Measurements from ENCODE around the gene TEKT5. TPM values are rescaled to one million over a fixed set of nuclear protein-coding genes. Genes with fewer than 3 reads are reported as not detected.

Gene TEKT5
- total RNA-seq, 2 donors from 2014 or later = 0.31 TPM; not detected in 1

DNA sequence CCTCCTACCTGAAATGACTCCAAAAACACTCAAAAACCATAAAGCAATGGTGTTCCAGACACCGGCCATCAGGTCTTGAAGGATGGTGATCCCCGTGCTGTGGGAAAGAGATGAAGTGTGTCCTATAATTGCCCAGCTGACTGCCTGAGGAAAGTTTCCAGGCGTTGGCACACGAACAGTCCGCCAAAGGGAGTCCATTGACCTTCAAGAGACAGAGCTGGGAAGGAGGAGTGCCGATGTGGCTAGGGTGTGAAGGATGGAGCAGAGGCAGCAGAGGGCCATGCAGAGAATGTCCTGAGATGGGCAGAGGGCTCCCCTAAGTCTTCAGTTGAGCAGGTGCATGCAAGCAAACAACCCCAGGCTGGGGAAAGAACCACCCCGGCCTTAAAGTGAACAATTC is 37.1 kb upstream of the TEKT5 start:
- WGBS, 2 experiments (ENCODE audit: insufficient coverage in 1 of 2, insufficient read length in 1 of 2) = 94 to 96% methylated on average over 7 of the region's 7 CpGs
- no peak overlapping the region for H3K27ac Mint-ChIP-seq

DNA sequence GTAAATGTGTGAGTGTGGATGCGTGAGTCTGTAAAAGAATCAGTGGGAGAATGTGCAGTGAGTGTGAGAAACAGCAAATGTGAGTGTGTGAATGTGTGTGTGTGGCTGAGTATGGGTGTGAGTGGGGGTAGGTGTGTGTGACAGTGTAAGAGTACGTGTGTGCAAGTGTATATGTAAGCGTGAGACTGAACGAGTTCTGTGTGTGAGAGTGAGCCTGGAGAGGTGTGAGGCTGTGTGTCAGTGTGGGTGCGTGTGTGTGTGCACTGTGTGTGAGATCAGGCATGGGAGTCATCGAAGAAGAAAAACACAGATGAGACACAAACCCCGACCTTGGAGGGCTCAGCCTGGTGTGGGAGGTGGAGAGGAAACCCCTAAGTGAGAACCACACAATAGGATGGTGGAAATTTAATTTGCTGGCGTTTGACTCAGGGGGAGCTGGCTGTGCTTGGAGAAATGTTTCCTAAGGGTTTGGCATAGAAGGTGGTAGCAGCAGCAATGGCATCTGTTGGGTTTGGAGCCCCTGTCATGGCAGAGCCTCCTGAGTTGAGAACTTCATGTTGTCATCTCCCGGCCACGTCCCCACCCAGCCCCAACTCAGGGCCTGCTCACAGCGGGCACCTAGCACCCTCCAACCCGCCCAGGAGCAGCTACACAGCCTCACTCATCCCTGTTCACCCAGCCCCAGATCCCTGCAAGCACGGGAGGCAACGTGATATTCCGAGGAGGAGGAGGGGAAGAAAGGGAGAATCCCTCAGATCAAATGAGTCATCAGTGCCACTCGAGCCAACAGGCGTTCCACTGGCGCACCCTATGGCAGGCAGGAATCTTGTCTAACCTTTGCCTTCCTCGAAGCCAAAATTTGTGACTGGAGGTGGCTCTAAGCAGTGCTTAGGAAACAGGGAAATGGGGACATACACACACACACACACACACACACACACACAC is 34.6 kb upstream of the TEKT5 start:
- TF ChIP-seq, protein P1, sequence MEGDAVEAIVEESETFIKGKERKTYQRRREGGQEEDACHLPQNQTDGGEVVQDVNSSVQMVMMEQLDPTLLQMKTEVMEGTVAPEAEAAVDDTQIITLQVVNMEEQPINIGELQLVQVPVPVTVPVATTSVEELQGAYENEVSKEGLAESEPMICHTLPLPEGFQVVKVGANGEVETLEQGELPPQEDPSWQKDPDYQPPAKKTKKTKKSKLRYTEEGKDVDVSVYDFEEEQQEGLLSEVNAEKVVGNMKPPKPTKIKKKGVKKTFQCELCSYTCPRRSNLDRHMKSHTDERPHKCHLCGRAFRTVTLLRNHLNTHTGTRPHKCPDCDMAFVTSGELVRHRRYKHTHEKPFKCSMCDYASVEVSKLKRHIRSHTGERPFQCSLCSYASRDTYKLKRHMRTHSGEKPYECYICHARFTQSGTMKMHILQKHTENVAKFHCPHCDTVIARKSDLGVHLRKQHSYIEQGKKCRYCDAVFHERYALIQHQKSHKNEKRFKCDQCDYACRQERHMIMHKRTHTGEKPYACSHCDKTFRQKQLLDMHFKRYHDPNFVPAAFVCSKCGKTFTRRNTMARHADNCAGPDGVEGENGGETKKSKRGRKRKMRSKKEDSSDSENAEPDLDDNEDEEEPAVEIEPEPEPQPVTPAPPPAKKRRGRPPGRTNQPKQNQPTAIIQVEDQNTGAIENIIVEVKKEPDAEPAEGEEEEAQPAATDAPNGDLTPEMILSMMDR (conservative IDR thresholded peaks at IDR 0.05) = no peak

More for the DNA sequence above, 37.1 kb upstream of the TEKT5 start:
- Histone ChIP-seq H3K4me1 (ENCODE audit: control insufficient read depth, insufficient read depth, low read length) (no peaks in the 10 kb centered on the region), H3K27ac (ENCODE audit: low read depth, low read length) (no peak overlapping the region), H3K9me3 (ENCODE audit: control insufficient read depth, low read length) (no peaks in the 10 kb centered on the region), H3K9ac (ENCODE audit: extremely low read depth, low read length, poor library complexity, severe bottlenecking) (no peak overlapping the region), H3K4me3 (ENCODE audit: low read length) (no peak overlapping the region), H3K27me3 (ENCODE audit: control insufficient read depth, insufficient read depth, low read length, poor library complexity, severe bottlenecking) (no peaks in the 10 kb centered on the region), H3K36me3 (ENCODE audit: control insufficient read depth, insufficient read depth, low read length) (no peaks in the 10 kb centered on the region)
- H3K9me3 Mint-ChIP-seq = peaks cover 4% of the 10 kb centered on the region
- DNase-seq = no peak
- TF ChIP-seq, protein P1 (conservative IDR thresholded peaks at IDR 0.05) = no peak
- H3K4me1 Mint-ChIP-seq = peaks cover 2% of the 10 kb centered on the region
- H3K36me3 Mint-ChIP-seq (ENCODE audit: low read depth) = no peaks in the 10 kb centered on the region
- H3K4me3 Mint-ChIP-seq = no peak overlapping the region
- no peaks in the 10 kb centered on the region for H3K27me3 Mint-ChIP-seq (ENCODE audit: insufficient read depth)

DNA sequence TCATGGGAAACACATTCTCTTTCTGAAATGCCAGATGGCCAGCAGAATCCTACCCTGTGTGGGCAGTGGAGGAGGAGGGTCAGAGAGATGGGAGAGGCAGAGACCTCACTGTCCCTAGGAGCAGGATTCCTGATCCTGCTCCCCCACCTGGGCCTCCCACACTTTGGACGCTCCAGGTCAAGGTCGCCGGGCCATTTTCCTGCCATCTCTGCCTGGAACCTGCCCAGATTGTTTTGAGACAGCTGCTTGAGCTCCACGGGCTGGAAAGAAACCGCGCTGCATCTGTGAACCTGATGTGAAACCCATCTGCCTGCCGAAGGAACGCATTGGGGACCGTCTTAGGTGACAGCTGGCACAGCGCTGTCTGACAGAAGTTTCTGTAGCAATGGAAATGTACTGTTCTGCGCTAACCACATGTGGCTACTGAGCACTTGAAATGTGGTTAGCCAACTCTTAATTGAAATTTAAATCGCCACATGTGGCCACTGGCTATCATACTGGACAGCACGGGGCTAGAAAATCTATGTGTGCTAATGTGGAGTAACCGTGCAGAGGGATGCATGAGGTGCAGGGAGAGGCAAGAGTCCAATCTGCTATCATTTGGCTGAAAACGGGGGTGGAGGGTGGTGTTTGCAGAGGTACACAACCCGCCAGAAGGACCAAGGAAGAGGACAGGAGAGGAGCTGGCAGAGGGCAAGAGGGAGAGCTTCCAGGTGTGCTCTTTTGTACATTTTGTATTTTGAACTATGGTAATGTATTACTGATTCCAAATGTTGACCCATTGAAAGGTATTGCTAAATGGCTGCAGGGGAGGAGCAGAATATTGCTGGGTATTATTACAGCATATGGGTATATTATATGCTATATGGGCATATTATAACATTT is 33.5 kb upstream of the TEKT5 start:
- H3K4me1 Mint-ChIP-seq = peaks cover 2% of the 10 kb centered on the region

More for the DNA sequence above, 34.6 kb upstream of the TEKT5 start:
- peaks cover 4% of the 10 kb centered on the region for H3K9me3 Mint-ChIP-seq
- no peaks in the 10 kb centered on the region for H3K36me3 ChIP-seq (ENCODE audit: control insufficient read depth, insufficient read depth, low read length)
- 81 to 86% methylated on average over 13 to 19 of the region's 19 CpGs for WGBS, 2 experiments (ENCODE audit: insufficient coverage in 1 of 2, insufficient read length in 1 of 2)
- H3K27me3 ChIP-seq (ENCODE audit: control insufficient read depth, insufficient read depth, low read length, poor library complexity, severe bottlenecking) = no peaks in the 10 kb centered on the region
- H3K4me1 Mint-ChIP-seq = peaks cover 2% of the 10 kb centered on the region
- H3K36me3 Mint-ChIP-seq (ENCODE audit: low read depth) = no peaks in the 10 kb centered on the region
- H3K27me3 Mint-ChIP-seq (ENCODE audit: insufficient read depth) = no peaks in the 10 kb centered on the region
- H3K9me3 ChIP-seq (ENCODE audit: control insufficient read depth, low read length) = no peaks in the 10 kb centered on the region
- no peak overlapping the region for H3K9ac ChIP-seq (ENCODE audit: extremely low read depth, low read length, poor library complexity, severe bottlenecking)
- H3K4me1 ChIP-seq (ENCODE audit: control insufficient read depth, insufficient read depth, low read length) = no peaks in the 10 kb centered on the region
- no peak overlapping the region for H3K4me3 Mint-ChIP-seq
- no peak overlapping the region for H3K27ac ChIP-seq (ENCODE audit: low read depth, low read length)
- no peak for DNase-seq
- H3K4me3 ChIP-seq (ENCODE audit: low read length) = no peak overlapping the region
- no peak overlapping the region for H3K27ac Mint-ChIP-seq

More for the DNA sequence above, 33.5 kb upstream of the TEKT5 start:
- no peaks in the 10 kb centered on the region for H3K27me3 ChIP-seq (ENCODE audit: control insufficient read depth, insufficient read depth, low read length, poor library complexity, severe bottlenecking)
- no peak overlapping the region for H3K4me3 ChIP-seq (ENCODE audit: low read length)
- TF ChIP-seq, protein P1 (conservative IDR thresholded peaks at IDR 0.05) = no peak
- Mint-ChIP-seq H3K36me3 (ENCODE audit: low read depth) (no peaks in the 10 kb centered on the region), H3K27ac (no peak overlapping the region), H3K27me3 (ENCODE audit: insufficient read depth) (no peaks in the 10 kb centered on the region), H3K4me3 (no peak overlapping the region), H3K9me3 (peaks cover 2% of the 10 kb centered on the region)
- H3K36me3 ChIP-seq (ENCODE audit: control insufficient read depth, insufficient read depth, low read length) = no peaks in the 10 kb centered on the region
- no peak overlapping the region for H3K9ac ChIP-seq (ENCODE audit: extremely low read depth, low read length, poor library complexity, severe bottlenecking)
- H3K27ac ChIP-seq (ENCODE audit: low read depth, low read length) = no peak overlapping the region
- no peaks in the 10 kb centered on the region for H3K4me1 ChIP-seq (ENCODE audit: control insufficient read depth, insufficient read depth, low read length)
- H3K9me3 ChIP-seq (ENCODE audit: control insufficient read depth, low read length) = no peaks in the 10 kb centered on the region
- DNase-seq = no peak
- WGBS, 2 experiments (ENCODE audit: insufficient coverage in 1 of 2, insufficient read length in 1 of 2) = 86 to 88% methylated on average over 15 to 16 of the region's 16 CpGs

Data from endodermal cell (in vitro differentiated cells).